Measurements from ENCODE around the gene FBXO44.

Gene FBXO44

GRCh38 chr1:11703357-11704193 is 48.9 kb downstream of the FBXO44 start:
- H3K27ac ChIP-seq (ENCODE audit: extremely low read depth, low read depth, low read length): no peak overlapping the region
- CTCF ChIA-PET: interaction anchor here (0.6 kb wide), 1 partner anchor 15 kb away, joined by 3 read pairs; no protein-coding TSS in a partner anchor
- POLR2A ChIA-PET: no interaction called here

GRCh38 chr1:11704194-11704529 is 49.5 kb downstream of the FBXO44 start:
- no peak overlapping the region for H3K27ac ChIP-seq (ENCODE audit: extremely low read depth, low read depth, low read length)
- CTCF ChIA-PET: interaction anchor here (1.2 to 1.4 kb wide), 2 partner anchors 16 to 18 kb away, joined by 4 to 9 read pairs; no protein-coding TSS in a partner anchor
- POLR2A ChIA-PET: no interaction called here
- TF ChIP-seq, protein P1, sequence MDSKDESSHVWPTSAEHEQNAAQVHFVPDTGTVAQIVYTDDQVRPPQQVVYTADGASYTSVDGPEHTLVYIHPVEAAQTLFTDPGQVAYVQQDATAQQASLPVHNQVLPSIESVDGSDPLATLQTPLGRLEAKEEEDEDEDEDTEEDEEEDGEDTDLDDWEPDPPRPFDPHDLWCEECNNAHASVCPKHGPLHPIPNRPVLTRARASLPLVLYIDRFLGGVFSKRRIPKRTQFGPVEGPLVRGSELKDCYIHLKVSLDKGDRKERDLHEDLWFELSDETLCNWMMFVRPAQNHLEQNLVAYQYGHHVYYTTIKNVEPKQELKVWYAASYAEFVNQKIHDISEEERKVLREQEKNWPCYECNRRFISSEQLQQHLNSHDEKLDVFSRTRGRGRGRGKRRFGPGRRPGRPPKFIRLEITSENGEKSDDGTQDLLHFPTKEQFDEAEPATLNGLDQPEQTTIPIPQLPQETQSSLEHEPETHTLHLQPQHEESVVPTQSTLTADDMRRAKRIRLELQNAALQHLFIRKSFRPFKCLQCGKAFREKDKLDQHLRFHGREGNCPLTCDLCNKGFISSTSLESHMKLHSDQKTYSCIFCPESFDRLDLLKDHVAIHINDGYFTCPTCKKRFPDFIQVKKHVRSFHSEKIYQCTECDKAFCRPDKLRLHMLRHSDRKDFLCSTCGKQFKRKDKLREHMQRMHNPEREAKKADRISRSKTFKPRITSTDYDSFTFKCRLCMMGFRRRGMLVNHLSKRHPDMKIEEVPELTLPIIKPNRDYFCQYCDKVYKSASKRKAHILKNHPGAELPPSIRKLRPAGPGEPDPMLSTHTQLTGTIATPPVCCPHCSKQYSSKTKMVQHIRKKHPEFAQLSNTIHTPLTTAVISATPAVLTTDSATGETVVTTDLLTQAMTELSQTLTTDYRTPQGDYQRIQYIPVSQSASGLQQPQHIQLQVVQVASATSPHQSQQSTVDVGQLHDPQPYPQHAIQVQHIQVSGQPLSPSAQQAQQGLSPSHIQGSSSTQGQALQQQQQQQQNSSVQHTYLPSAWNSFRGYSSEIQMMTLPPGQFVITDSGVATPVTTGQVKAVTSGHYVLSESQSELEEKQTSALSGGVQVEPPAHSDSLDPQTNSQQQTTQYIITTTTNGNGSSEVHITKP (tag by site-specific recombination; IDR thresholded peaks at IDR 0.05): no peak
- TF ChIP-seq GLI2 (tag by site-specific recombination; IDR thresholded peaks at IDR 0.05; ENCODE audit: borderline replicate concordance, low read depth) (no peak), ZBTB48 (tag by site-specific recombination; IDR thresholded peaks at IDR 0.05) (no peak), ZNF24 (tag by site-specific recombination; IDR thresholded peaks at IDR 0.05) (no peak), WT1 (tag by site-specific recombination; IDR thresholded peaks at IDR 0.05) (no peak), PRDM4 (tag by site-specific recombination; IDR thresholded peaks at IDR 0.05) (no peak), ZNF19 (tag by site-specific recombination; IDR thresholded peaks at IDR 0.05; ENCODE audit: low read depth) (no peak), ELK4 (IDR thresholded peaks at IDR 0.05; ENCODE audit: borderline replicate concordance, low read depth, low read length) (no peak), ZNF596 (tag by site-specific recombination; IDR thresholded peaks at IDR 0.05) (no peak), TSHZ1 (tag by site-specific recombination; IDR thresholded peaks at IDR 0.05; ENCODE audit: borderline replicate concordance) (no peak), ZNF670 (tag by site-specific recombination; IDR thresholded peaks at IDR 0.05; ENCODE audit: low read depth) (no peak), KLF16 (tag by site-specific recombination; IDR thresholded peaks at IDR 0.05) (no peak), ZFP69B (tag by site-specific recombination; IDR thresholded peaks at IDR 0.05) (no peak)

More at GRCh38 chr1:11703357-11704193, 48.9 kb downstream of the FBXO44 start:
- peak; percentile 74 for TF ChIP-seq ZNF600 (tag by site-specific recombination; IDR thresholded peaks at IDR 0.05)
- peak; percentile 66; the same call in 1 of the 2 replicates for TF ChIP-seq ZNF16 (tag by site-specific recombination; IDR thresholded peaks at IDR 0.05; ENCODE audit: low read depth)
- no peak for TF ChIP-seq GLI4 (tag by site-specific recombination; IDR thresholded peaks at IDR 0.05)
- no peak for TF ChIP-seq ZNF23 (tag by site-specific recombination; IDR thresholded peaks at IDR 0.05; ENCODE audit: borderline replicate concordance)
- TF ChIP-seq, protein P1 (tag by site-specific recombination; IDR thresholded peaks at IDR 0.05): no peak
- no peak for TF ChIP-seq ZNF132 (tag by site-specific recombination; IDR thresholded peaks at IDR 0.05; ENCODE audit: borderline replicate concordance)
- 0 out of 2 replicates have a peak, but pooled peaks have one; percentile 55 for TF ChIP-seq EGR2 (tag by site-specific recombination; IDR thresholded peaks at IDR 0.05; ENCODE audit: low read depth)
- no peak for TF ChIP-seq ZNF654 (tag by site-specific recombination; IDR thresholded peaks at IDR 0.05; ENCODE audit: low read depth)
- H3K36me3 ChIP-seq (ENCODE audit: control insufficient read depth in 2 of 2, insufficient read depth in 1 of 2, low read length in 2 of 2): no peaks in the 10 kb centered on the region
- no peaks in the 10 kb centered on the region for H3K9me3 ChIP-seq (ENCODE audit: control insufficient read depth, insufficient read depth, low read depth, low read length)
- H3K4me1 ChIP-seq (ENCODE audit: control insufficient read depth, insufficient read depth, low read length): peaks cover 4% of the 10 kb centered on the region; the same call in 1 of the 2 replicates
- no peak overlapping the region for H3K4me3 ChIP-seq (ENCODE audit: low read depth, low read length)

More at GRCh38 chr1:11704194-11704529, 49.5 kb downstream of the FBXO44 start:
- H3K4me1 ChIP-seq (ENCODE audit: control insufficient read depth, insufficient read depth, low read length): peaks cover 4% of the 10 kb centered on the region; the same call in 1 of the 2 replicates
- no peak overlapping the region for H3K4me3 ChIP-seq (ENCODE audit: low read depth, low read length)
- no peaks in the 10 kb centered on the region for H3K36me3 ChIP-seq (ENCODE audit: control insufficient read depth in 2 of 2, insufficient read depth in 1 of 2, low read length in 2 of 2)
- no peaks in the 10 kb centered on the region for H3K9me3 ChIP-seq (ENCODE audit: control insufficient read depth, insufficient read depth, low read depth, low read length)
